HEK293 (cell line): Measurements from ENCODE around the gene TYR.

Source experiments
- CTCF ChIA-PET: fragments of 350-600 bp; formaldehyde crosslinking; extraction: SDS; loops from one replicate; lab custom pipeline; 2021; ENCODE audit warnings: antibody characterized with exemption; lab: Yijun Ruan, JAX
- POLR2A ChIA-PET: fragments of 300-600 bp; formaldehyde crosslinking; extraction: SDS; loops from one replicate; lab custom pipeline; 2020; ENCODE audit warnings: antibody characterized with exemption, inconsistent platforms; lab: Yijun Ruan, JAX
- H3K27ac ChIP-seq: fragments of 200-500 bp; sonication (Bioruptor generic); 2 replicates; pipeline ENCODE4 v1.5.1; 2014; ENCODE audit warnings: low read depth, low read length, control low read depth, inconsistent platforms; ENCODE audit errors: extremely low read depth
- H3K36me3 ChIP-seq, 2 experiments: fragments of 200-500 bp in 1 of 2; sonication (Bioruptor generic) in 1 of 2; 1 replicate in 1 of 2; 2 replicates in 1 of 2; pipeline ENCODE4 v1.5.1; 2014 to 2017; ENCODE audit warnings: inconsistent platforms in 2 of 2, low read length in 2 of 2; ENCODE audit not compliant: control insufficient read depth in 2 of 2, insufficient read depth in 1 of 2
- H3K4me1 ChIP-seq: fragments of 200-500 bp; sonication (Bioruptor generic); 2 replicates; pipeline ENCODE4 v1.5.1; 2014; ENCODE audit warnings: mild to moderate bottlenecking, low read length, inconsistent platforms; ENCODE audit not compliant: control insufficient read depth, insufficient read depth
- H3K4me3 ChIP-seq: 2 replicates; pipeline ENCODE4 v1.5.1; 2011; ENCODE audit warnings: low read depth, mild to moderate bottlenecking, control low read depth, low read length, moderate library complexity
- H3K9me3 ChIP-seq: fragments of 200-500 bp; sonication (Bioruptor generic); 2 replicates; pipeline ENCODE4 v1.5.1; 2014; ENCODE audit warnings: low read depth, low read length, inconsistent platforms; ENCODE audit not compliant: control insufficient read depth, insufficient read depth
- AEBP2 ChIP-seq: fragments of 450-650 bp; formaldehyde crosslinking; IDR thresholded peaks from 2 replicates; pipeline ENCODE4 v1.5.1; 2016; ENCODE audit warnings: missing biosample characterization, missing genetic modification characterization, borderline replicate concordance
- CTCF ChIP-seq: fragments of 450-650 bp; formaldehyde crosslinking; IDR thresholded peaks from 2 replicates; pipeline ENCODE4 v1.5.1; 2016; ENCODE audit warnings: missing biosample characterization, missing genetic modification characterization
- FEZF1 ChIP-seq: fragments of 450-650 bp; formaldehyde crosslinking; IDR thresholded peaks from 2 replicates; pipeline ENCODE4 v1.5.1; 2016; ENCODE audit warnings: missing biosample characterization, missing genetic modification characterization
- KLF1 ChIP-seq: fragments of 450-650 bp; formaldehyde crosslinking; IDR thresholded peaks from 2 replicates; pipeline ENCODE4 v1.5.1; 2016; ENCODE audit warnings: missing biosample characterization, missing genetic modification characterization
- KLF16 ChIP-seq: fragments of 450-650 bp; formaldehyde crosslinking; IDR thresholded peaks from 2 replicates; pipeline ENCODE4 v1.5.1; 2017; ENCODE audit warnings: missing biosample characterization, missing genetic modification characterization
- KLF7 ChIP-seq: fragments of 450-650 bp; formaldehyde crosslinking; IDR thresholded peaks from 2 replicates; pipeline ENCODE4 v1.5.1; 2016; ENCODE audit warnings: missing biosample characterization, missing genetic modification characterization, borderline replicate concordance
- KLF9 ChIP-seq: fragments of 450-650 bp; formaldehyde crosslinking; IDR thresholded peaks from 2 replicates; pipeline ENCODE4 v1.5.1; 2016; ENCODE audit warnings: missing biosample characterization, missing genetic modification characterization, low read depth
- PATZ1 ChIP-seq: fragments of 450-650 bp; formaldehyde crosslinking; IDR thresholded peaks from 2 replicates; pipeline ENCODE4 v1.5.1; 2016; ENCODE audit warnings: missing biosample characterization, missing genetic modification characterization
- SCRT2 ChIP-seq: fragments of 450-650 bp; formaldehyde crosslinking; IDR thresholded peaks from 2 replicates; pipeline ENCODE4 v1.5.1; 2016; ENCODE audit warnings: missing biosample characterization, missing genetic modification characterization
- SP3 ChIP-seq: fragments of 450-650 bp; formaldehyde crosslinking; IDR thresholded peaks from 2 replicates; pipeline ENCODE4 v1.5.1; 2016; ENCODE audit warnings: missing biosample characterization, missing genetic modification characterization
- YY1 ChIP-seq: fragments of 450-650 bp; formaldehyde crosslinking; IDR thresholded peaks from 2 replicates; pipeline ENCODE4 v1.5.1; 2018; ENCODE audit warnings: missing biosample characterization, missing genetic modification characterization
- ZBTB48 ChIP-seq: fragments of 450-650 bp; formaldehyde crosslinking; IDR thresholded peaks from 2 replicates; pipeline ENCODE4 v1.5.1; 2016; ENCODE audit warnings: missing biosample characterization, missing genetic modification characterization
- ZNF10 ChIP-seq: fragments of 450-650 bp; formaldehyde crosslinking; IDR thresholded peaks from 2 replicates; pipeline ENCODE4 v1.5.1; 2017; ENCODE audit warnings: missing biosample characterization, missing genetic modification characterization
- ZNF239 ChIP-seq: fragments of 450-650 bp; formaldehyde crosslinking; IDR thresholded peaks from 2 replicates; pipeline ENCODE4 v1.5.1; 2016; ENCODE audit warnings: missing biosample characterization, missing genetic modification characterization
- ZNF404 ChIP-seq: fragments of 450-650 bp; formaldehyde crosslinking; IDR thresholded peaks from 2 replicates; pipeline ENCODE4 v1.5.1; 2017; ENCODE audit warnings: missing biosample characterization, missing genetic modification characterization
- ZNF529 ChIP-seq: fragments of 450-650 bp; formaldehyde crosslinking; IDR thresholded peaks from 2 replicates; pipeline ENCODE4 v1.5.1; 2017; ENCODE audit warnings: missing genetic modification characterization, missing biosample characterization; ENCODE audit not compliant: insufficient replicate concordance
- ZNF621 ChIP-seq: fragments of 450-650 bp; formaldehyde crosslinking; IDR thresholded peaks from 2 replicates; pipeline ENCODE4 v1.5.1; 2017; ENCODE audit warnings: missing biosample characterization, missing genetic modification characterization
- ZNF660 ChIP-seq: fragments of 450-650 bp; IDR thresholded peaks from 2 replicates; pipeline ENCODE4 v1.5.1; 2018; ENCODE audit warnings: missing biosample characterization, mild to moderate bottlenecking, missing genetic modification characterization
- ZNF830 ChIP-seq: fragments of 450-650 bp; IDR thresholded peaks from 2 replicates; pipeline ENCODE4 v1.5.0; 2018; ENCODE audit warnings: missing biosample characterization, missing genetic modification characterization, low read depth, mild to moderate bottlenecking, moderate library complexity
- ZNF843 ChIP-seq: fragments of 450-650 bp; formaldehyde crosslinking; IDR thresholded peaks from 2 replicates; pipeline ENCODE4 v1.5.1; 2016; ENCODE audit warnings: missing biosample characterization, missing genetic modification characterization
- TF ChIP-seq, protein P1 (sequence below): fragments of 450-650 bp; formaldehyde crosslinking; IDR thresholded peaks from 2 replicates; pipeline ENCODE4 v1.5.1; 2016; ENCODE audit warnings: missing biosample characterization, missing genetic modification characterization, low read depth
- TF ChIP-seq, protein P2 (sequence below): fragments of 450-650 bp; formaldehyde crosslinking; IDR thresholded peaks from 2 replicates; pipeline ENCODE4 v1.5.1; 2016; ENCODE audit warnings: missing biosample characterization, missing genetic modification characterization
- TF ChIP-seq, protein P3 (sequence below): fragments of 450-650 bp; formaldehyde crosslinking; IDR thresholded peaks from 2 replicates; pipeline ENCODE4 v1.5.1; 2016; ENCODE audit warnings: missing biosample characterization, missing genetic modification characterization

TYR gene

GRCh38 chr11:89161949-89162348 is 15.7 kb upstream of the TYR start:
- TF ChIP-seq, protein P1, sequence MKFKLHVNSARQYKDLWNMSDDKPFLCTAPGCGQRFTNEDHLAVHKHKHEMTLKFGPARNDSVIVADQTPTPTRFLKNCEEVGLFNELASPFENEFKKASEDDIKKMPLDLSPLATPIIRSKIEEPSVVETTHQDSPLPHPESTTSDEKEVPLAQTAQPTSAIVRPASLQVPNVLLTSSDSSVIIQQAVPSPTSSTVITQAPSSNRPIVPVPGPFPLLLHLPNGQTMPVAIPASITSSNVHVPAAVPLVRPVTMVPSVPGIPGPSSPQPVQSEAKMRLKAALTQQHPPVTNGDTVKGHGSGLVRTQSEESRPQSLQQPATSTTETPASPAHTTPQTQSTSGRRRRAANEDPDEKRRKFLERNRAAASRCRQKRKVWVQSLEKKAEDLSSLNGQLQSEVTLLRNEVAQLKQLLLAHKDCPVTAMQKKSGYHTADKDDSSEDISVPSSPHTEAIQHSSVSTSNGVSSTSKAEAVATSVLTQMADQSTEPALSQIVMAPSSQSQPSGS (tag by site-specific recombination) = no peak
- TF ChIP-seq ZBTB48 (tag by site-specific recombination) (no peak), ZNF621 (no peak), SCRT2 (tag by site-specific recombination) (no peak), KLF16 (tag by site-specific recombination) (no peak), PATZ1 (no peak), ZNF239 (tag by site-specific recombination) (no peak), ZNF830 (tag by site-specific recombination) (no peak), ZNF529 (tag by site-specific recombination) (no peak)
- TF ChIP-seq, protein P2, sequence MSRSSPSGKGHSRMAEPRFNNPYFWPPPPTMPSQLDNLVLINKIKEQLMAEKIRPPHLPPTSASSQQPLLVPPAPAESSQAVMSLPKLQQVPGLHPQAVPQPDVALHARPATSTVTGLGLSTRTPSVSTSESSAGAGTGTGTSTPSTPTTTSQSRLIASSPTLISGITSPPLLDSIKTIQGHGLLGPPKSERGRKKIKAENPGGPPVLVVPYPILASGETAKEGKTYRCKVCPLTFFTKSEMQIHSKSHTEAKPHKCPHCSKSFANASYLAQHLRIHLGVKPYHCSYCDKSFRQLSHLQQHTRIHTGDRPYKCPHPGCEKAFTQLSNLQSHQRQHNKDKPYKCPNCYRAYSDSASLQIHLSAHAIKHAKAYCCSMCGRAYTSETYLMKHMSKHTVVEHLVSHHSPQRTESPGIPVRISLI (tag by site-specific recombination) = no peak
- Histone ChIP-seq H3K36me3 (no peaks in the 10 kb centered on the region), H3K4me1 (no peaks in the 10 kb centered on the region), H3K27ac (no peak overlapping the region), H3K4me3 (no peak overlapping the region), H3K9me3 (no peaks in the 10 kb centered on the region)
- POLR2A ChIA-PET = no interaction called here
- CTCF ChIA-PET = interaction anchor here (0.6 kb wide), 1 partner anchor 369 kb away, joined by 3 read pairs; no protein-coding TSS in a partner anchor

- Histone ChIP-seq H3K4me3 (no peak overlapping the region), H3K36me3 (no peaks in the 10 kb centered on the region), H3K27ac (no peak overlapping the region), H3K9me3 (no peaks in the 10 kb centered on the region), H3K4me1 (no peaks in the 10 kb centered on the region)
- POLR2A ChIA-PET = no interaction called here
- CTCF ChIA-PET = no interaction called here
- TF ChIP-seq, protein P3, sequence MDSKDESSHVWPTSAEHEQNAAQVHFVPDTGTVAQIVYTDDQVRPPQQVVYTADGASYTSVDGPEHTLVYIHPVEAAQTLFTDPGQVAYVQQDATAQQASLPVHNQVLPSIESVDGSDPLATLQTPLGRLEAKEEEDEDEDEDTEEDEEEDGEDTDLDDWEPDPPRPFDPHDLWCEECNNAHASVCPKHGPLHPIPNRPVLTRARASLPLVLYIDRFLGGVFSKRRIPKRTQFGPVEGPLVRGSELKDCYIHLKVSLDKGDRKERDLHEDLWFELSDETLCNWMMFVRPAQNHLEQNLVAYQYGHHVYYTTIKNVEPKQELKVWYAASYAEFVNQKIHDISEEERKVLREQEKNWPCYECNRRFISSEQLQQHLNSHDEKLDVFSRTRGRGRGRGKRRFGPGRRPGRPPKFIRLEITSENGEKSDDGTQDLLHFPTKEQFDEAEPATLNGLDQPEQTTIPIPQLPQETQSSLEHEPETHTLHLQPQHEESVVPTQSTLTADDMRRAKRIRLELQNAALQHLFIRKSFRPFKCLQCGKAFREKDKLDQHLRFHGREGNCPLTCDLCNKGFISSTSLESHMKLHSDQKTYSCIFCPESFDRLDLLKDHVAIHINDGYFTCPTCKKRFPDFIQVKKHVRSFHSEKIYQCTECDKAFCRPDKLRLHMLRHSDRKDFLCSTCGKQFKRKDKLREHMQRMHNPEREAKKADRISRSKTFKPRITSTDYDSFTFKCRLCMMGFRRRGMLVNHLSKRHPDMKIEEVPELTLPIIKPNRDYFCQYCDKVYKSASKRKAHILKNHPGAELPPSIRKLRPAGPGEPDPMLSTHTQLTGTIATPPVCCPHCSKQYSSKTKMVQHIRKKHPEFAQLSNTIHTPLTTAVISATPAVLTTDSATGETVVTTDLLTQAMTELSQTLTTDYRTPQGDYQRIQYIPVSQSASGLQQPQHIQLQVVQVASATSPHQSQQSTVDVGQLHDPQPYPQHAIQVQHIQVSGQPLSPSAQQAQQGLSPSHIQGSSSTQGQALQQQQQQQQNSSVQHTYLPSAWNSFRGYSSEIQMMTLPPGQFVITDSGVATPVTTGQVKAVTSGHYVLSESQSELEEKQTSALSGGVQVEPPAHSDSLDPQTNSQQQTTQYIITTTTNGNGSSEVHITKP (tag by site-specific recombination) = no peak
- TF ChIP-seq FEZF1 (tag by site-specific recombination) = no peak
- TF ChIP-seq ZNF843 (tag by site-specific recombination) = no peak
- no peak for TF ChIP-seq ZNF10
- TF ChIP-seq CTCF (tag by site-specific recombination) = no peak
- TF ChIP-seq KLF7 (tag by site-specific recombination) = no peak
- TF ChIP-seq ZNF404 (tag by site-specific recombination) = no peak
- no peak for TF ChIP-seq ZNF660 (tag by site-specific recombination)
- TF ChIP-seq, protein P2 (tag by site-specific recombination) = no peak
- TF ChIP-seq YY1 (tag by site-specific recombination) = no peak
- TF ChIP-seq KLF1 (tag by site-specific recombination) = no peak
- no peak for TF ChIP-seq AEBP2 (tag by site-specific recombination)
- no peak for TF ChIP-seq SP3 (tag by site-specific recombination)
- TF ChIP-seq KLF9 = no peak
These were observed 14.0 kb upstream of the TYR start for GRCh38 chr11:89163686-89164085.
